ENCODE measurements around the gene ZNF106.

- no peak for TF ChIP-seq CTCF (IDR thresholded peaks at IDR 0.05; ENCODE audit: insufficient read depth, low read length, poor library complexity, severe bottlenecking)
- no peak for TF ChIP-seq EZH2phosphoT487 (conservative IDR thresholded peaks at IDR 0.05; ENCODE audit: low read length)
Measured at GRCh38 chr15:42373274-42373673, 117.7 kb downstream of the ZNF106 start.

Data from SU-DHL-6 (cell line).